Medulla oblongata (tissue), 1 donor: ENCODE data around the gene LILRA6.
"Not testable (repeated sequence)": the region's sequence is repeated elsewhere in the genome, so short reads cannot be mapped to it uniquely, and the experiment has no call there.

Experiments used
- DNase-seq: peaks from one replicate; pipeline ENCODE4 v3.0.0-alpha.2; 2015; ENCODE audit errors: extremely low spot score

The LILRA6 gene

DNA sequence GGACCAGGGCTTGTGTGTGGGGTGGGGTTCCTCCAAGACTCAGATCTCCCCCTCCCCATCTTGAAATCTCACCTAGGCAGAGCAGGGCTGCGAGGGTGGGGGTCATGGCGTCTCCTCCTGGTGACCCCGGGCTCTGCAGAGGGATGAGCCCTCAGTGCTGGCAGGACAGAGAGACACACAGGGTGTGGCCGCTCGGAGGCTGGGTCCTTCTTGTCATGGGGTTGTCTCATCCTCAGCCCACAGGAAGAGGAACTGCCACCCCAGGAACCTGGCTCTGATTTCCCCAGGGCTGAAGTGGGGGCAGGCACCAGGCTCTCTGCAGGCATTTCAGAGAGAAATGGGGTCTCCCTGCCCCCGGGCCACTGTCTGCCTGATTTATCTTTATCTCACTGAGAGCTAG is at the start of gene LILRA6:
TSS of gene LILRA6 (minus strand) at position 145 of the 400 bp plus-strand sequence.
- DNase-seq: not testable (repeated sequence)

DNA sequence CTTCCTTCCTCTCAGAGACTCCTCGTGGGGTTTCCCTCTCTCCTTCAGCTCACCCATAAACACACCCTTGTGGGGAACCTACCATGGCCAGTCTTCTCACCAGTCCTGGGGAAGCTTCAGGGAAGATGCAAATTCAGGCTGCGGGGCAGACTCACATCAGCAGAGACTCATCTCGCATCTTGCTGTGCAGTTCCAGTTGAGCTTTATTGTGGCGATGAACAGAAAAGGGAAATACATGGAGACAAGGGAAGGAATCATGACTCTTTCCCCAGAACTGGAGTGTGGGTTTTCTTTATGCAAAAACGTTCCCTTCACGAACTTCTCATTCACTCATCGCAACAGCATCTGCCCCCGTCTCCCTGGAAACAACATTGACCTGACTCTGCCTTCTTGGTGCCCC is 46.6 kb upstream of the LILRA6 start:
- DNase-seq: not testable (repeated sequence)

- DNase-seq: no peak
Observed at GRCh38 chr19:54287456-54287855, 44.9 kb upstream of the LILRA6 start.

DNA sequence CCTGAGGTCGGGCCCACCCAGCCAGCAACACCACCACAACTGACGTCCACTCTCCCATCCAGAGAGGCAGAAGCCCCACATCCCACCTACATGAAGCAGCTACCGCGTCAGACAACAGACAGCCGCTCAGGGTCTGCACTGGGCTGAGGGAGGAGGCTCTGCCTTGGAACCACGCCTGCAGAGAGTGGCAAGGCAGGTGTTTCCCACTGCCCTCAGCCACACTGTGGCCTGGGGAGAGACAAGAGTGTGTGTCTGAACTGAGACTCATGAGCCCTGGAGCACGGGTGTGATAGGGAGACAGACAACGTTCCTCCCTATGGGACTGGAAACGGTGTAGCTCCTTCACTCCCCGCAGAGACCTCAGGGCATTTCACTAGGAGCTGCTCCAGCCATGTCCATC is 43.7 kb upstream of the LILRA6 start:
- not testable (repeated sequence) for DNase-seq

GRCh38 chr19:54285427-54286056 is 43.0 kb upstream of the LILRA6 start:
- DNase-seq: not testable (repeated sequence)

DNA sequence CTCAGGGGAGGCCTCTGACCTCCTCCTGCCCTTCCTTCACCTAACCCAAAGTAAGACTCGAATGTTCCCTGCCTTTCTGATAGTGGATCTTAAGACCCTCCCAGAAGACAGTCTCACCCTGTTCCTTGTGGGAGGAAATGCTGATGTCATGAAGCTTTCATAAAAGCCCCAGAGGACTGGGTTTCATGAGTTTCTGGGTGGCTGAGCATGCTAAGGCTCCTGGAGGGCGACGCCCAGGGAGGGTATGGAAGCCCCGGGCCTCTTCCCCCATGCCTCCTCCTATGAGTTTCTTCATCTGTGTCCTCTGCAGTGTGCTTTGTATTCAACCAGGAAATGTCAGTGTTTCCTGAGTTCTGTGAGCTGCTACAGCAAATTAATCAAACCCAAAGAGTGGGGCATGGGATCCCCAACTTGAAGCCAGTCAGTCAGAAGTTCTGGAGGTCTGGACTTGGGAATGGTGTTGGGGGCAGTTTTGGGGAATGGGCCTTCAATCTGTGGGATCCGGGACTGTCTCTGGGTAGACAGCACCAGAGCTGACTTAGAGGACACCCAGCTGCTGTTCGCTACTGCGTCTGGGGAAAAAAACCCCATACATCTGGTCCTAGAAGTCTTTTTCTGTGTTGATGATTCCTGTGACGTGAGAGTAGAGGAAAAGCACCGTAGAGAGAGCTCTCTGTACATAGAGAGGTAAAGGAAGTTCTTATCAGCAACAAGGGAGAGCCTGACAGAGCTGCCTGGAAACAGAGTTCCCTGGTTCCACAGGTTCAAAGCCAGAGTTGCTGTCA is 40.3 kb upstream of the LILRA6 start:
- no peak for DNase-seq

DNA sequence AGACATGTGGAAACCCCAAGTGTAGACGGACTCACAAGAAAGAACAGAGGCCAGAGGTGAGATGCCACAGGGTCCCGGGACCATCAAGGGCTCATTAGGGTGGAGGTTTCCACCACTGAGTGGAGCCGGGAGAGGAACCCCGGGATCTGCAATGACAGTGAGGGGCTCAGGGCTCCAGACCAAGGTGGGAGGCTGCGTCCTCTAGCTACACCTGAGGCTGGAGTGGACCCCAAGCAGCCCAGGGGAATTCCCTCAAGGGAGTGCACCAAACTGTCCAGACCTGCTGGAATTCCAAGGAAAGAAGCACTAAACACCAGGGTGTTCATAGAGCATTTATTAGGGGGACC is 39.1 kb upstream of the LILRA6 start:
- DNase-seq: not testable (repeated sequence)

- DNase-seq: peak; percentile 55
Observed at GRCh38 chr19:54281007-54281728, 38.6 kb upstream of the LILRA6 start, which contains the start of gene LILRB2. Gene LILRB2 (minus strand): TSS chr19:54281110. CDS start chr19:54280496, 614 bp downstream.

DNA sequence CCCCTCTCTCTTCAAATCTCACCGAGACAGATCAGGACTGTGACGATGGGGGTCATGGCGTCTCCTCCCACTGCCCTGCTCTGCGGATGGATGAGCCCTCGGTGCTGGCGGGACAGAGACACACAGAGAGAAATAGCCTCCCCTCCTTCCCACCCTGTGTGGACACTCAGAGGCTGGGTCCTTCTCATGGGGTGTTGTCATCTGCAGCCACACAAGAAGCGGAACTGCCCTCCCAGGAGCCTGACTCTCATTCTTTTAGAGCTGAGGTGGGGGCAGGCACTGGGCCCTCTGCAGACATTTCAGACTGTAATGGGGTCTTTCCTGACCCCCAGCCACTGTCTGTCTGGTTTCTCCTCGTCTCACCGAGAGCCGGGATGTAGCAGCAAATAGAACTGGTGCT is 37.9 kb upstream of the LILRA6 start:
- peak; percentile 29 for DNase-seq

DNA sequence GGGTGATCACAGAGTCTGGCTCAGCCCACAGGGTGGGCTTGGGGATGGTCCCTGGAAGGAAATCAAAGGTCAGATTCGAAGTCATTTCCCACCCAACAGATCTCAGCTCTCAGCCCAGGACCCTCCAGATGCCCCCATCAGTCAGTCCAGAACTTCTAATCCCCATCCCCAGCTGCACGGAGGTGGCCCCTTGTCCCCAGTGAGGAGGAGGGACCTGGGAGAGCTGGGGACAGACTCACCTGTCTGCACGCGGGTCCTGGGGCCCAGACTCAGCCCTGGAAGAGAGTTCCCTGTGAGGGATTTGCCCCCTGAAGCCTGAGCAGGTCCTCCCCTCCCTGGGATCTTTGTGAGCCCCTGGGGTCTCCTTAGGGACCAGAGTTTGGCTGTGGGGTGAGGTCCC is 37.4 kb upstream of the LILRA6 start:
- DNase-seq: not testable (repeated sequence)

DNA sequence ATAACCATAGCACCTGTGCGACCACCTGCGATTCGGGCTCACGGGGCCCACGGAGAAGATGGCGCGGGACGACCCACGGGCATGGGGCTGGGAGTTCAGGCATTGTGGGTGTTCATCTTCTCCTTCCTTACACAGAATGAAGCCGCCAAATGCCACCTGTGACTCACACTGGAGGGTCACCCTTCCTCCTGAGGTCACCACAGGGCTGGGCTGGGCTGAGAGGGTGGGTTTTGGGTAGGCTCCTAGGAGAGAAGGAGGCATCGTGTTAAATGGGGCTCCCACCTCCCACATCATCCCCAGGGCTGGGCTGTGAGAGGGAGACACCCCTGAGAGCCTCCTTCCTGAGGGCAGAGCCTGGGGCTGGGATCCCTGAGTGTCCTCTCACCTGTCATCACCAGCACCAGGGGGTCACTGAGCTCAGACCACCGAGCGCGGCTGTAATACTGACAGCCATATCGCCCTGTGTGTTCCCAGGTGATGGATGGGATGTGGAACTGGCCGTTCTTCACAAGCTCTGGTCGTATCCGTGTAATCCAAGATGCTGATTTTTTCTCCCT is 36.9 kb upstream of the LILRA6 start:
- no peak for DNase-seq

DNA sequence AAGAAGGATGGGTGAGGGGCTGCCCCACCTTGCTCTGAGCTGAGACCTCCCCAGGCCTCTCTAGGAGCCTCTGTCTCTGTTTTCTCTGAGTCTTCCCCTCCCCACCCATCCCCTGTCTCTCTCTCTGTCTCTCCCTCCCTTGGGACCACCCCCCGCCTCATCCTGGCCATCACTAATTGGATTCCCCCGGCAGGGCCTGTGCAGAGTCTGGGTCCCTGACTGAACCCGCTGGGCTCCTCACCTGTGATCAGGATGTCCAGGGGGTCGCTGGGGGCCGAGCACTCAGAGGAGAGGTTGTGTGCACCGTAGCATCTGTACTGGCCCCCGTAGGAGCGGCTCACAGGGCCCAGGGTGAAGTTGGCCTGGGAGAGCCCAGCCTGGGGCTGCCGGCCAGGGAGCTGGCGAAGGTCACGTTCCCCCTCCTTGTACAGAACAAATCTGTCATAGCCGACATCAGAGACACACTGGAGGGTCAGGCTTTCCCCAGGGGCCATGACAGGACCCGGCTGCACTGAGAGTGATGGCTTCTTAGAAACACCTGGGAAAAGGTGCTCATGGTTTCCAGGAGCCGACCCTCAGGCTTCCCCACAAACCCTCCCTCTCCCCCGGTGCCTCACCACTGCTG is 36.1 kb upstream of the LILRA6 start:
- DNase-seq: not testable (repeated sequence)

- not testable (repeated sequence) for DNase-seq
Observed at GRCh38 chr19:54278056-54278455, 35.5 kb upstream of the LILRA6 start.

GRCh38 chr19:54277111-54277615 is 34.6 kb upstream of the LILRA6 start:
- not testable (repeated sequence) for DNase-seq

DNA sequence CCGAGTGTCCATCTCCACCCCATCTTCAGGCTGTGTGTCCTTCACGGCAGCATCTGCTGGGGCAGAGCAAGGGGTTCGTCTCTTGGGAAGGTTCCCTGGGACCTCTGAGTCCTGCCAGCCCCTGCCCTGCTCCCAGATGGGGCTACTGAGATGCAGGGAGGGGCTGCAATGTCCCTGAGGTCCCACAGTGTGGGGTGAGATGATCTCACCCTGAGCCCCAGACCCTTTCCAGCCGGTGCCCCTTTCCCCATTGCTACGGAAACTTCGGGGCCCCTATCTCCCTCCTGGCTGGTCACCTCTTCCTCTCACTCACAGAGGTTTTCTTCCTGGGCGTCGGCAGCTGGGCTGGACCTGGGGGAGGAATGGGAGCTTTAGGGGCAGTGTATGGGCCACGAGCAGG is 33.4 kb upstream of the LILRA6 start:
- DNase-seq: no peak

DNA sequence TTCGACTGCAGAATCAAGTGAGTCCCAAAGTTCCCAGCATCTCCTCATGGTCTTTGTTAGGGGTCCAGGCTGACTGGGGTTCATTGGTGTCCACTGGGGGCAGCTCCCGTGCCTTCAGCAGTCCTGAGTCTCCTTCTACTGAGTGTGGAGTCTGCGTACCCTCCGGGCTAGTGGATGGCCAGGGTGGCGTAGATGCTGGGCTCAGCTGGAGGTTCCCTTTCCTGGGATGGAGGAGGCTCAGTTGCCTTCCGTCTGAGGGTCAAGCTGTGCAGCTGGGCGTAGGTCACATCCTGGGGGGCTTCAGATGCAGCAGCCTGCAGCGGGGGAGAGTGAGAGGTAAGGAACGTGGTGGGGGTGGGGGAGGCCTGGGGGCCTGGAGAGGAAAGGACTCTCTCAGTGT is 31.9 kb upstream of the LILRA6 start:
- DNase-seq: not testable (repeated sequence)

DNA sequence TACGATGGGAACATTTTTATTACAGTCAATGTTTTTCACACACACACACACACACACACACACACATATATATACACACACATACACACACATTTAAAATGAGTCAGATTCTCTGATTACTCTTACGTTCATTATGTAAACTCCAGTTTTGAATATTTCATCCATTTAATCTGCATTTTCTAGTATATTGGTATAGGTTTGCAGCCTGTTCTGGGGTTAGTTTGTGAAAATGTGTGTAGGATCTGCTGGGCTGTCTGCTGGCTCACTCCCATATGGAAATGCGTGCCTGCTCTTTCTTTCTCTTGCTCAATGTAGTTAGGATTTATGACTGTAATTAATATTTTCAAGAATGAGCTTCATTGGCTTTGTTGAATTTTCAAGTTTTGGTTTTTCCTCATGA is 31.2 kb upstream of the LILRA6 start:
- DNase-seq: no peak

DNA sequence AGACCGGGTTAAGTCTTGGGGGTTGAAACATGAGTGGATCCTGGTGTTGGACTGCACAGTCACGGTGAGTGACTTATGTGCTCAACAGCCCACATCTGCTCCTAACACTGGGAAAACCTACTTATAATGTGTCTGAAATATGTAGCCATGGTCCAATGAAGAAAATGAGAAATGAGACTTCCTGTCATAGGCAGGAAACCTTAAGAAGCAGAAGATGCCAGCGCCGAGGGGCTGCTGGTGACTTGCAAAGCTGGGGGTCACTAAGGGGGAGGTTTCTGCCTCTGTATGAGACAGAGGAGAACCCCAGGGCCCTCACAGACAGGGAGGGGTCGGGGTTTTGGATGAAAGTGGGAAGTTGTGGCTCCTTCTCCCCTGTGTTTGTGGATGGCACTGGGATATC is 29.6 kb upstream of the LILRA6 start:
- not testable (repeated sequence) for DNase-seq

- peak; percentile 10 for DNase-seq
Observed at GRCh38 chr19:54271587-54271986, 29.0 kb upstream of the LILRA6 start.

DNA sequence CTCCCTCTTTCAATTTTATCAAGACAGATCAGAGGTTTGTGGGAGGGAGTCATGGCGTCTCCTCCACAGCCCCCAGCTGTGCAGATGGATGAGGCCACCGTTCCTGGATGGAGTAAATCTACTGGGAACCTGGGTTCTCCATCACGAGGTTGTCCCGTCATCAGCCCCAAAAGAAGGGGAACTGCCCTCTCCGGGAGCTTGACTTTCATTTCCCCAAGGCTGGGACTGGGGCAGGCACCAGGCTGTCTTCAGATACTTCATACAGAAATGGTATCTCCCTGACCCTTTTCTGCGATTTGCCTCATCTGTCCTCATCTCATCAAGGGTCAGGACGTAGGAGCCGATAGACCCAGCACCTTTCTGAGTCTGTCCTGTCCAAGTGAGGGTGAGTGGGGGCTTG is 28.5 kb upstream of the LILRA6 start:
- DNase-seq: peak; percentile 69

GRCh38 chr19:54268936-54269335 is 26.3 kb upstream of the LILRA6 start:
- DNase-seq: no peak

DNA sequence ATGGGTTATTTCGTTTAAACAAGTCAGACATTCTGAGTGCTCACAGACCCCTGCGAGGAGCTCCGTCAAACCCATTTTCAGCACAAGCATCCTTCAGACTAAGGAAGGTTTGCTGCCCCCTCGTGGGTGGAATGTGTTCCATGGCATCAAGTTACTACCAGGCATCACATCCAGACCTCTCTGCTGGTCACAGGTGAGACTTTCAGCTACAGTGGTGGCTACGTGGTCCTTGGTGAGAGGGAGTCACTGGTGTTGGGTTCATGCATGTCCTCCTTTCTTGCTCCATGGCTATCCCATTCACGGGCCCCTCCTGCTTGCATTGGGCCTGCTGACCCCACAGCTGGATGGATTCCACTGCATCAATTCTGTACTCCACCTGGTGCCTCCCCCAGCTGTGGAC is 23.5 kb upstream of the LILRA6 start:
- DNase-seq: peak; percentile 69
